KOPT-K1 (cell line): ENCODE measurements around the gene TTC39B.

Experiments used
- H3K27ac ChIP-seq: fragments of 200-600 bp; sonication (generic); 2 replicates; pipeline ENCODE4 v1.5.1; 2016; ENCODE audit warnings: antibody characterized with exemption, mild to moderate bottlenecking, low read depth, low read length; ENCODE audit not compliant: poor library complexity, severe bottlenecking
- H3K36me3 ChIP-seq: fragments of 200-600 bp; sonication (generic); 2 replicates; pipeline ENCODE4 v1.5.1; 2017; ENCODE audit warnings: antibody characterized with exemption, mild to moderate bottlenecking, low read length, moderate library complexity; ENCODE audit not compliant: insufficient read depth
- H3K9me3 ChIP-seq: fragments of 200-600 bp; sonication (generic); 2 replicates; pipeline ENCODE4 v1.5.1; 2017; ENCODE audit warnings: antibody characterized with exemption, low read length, mild to moderate bottlenecking; ENCODE audit not compliant: insufficient read depth, poor library complexity, severe bottlenecking

The TTC39B gene

GRCh38 chr9:15157381-15157780 is 149.6 kb downstream of the TTC39B start:
- Histone ChIP-seq H3K27ac (no peak overlapping the region), H3K36me3 (no peaks in the 10 kb centered on the region), H3K9me3 (no peaks in the 10 kb centered on the region)

DNA sequence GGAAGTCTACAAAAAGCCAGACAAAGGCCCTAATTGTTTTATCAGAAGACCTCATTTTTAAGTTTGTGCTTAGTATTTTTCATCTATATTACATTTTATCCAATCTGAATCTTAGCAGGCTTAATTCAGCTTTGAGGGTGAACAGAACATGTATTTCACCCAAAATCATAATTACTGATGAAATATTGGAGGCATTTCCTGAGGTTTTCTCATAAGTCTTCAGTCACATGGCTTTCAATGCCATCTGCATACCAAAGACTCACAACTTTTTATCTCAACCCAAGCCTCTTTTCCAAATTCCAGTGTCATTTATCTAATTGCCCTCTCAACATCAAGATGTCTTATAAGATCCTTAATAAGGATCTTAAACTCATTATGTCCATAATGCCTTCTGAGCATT is 150.8 kb downstream of the TTC39B start:
- no peaks in the 10 kb centered on the region for H3K36me3 ChIP-seq
- no peak overlapping the region for H3K27ac ChIP-seq
- H3K9me3 ChIP-seq: no peaks in the 10 kb centered on the region

- Histone ChIP-seq H3K9me3 (no peaks in the 10 kb centered on the region), H3K27ac (no peak overlapping the region), H3K36me3 (no peaks in the 10 kb centered on the region)
Observed at GRCh38 chr9:15155826-15156225, 151.2 kb downstream of the TTC39B start.

- H3K27ac ChIP-seq: no peak overlapping the region
- H3K9me3 ChIP-seq: no peaks in the 10 kb centered on the region
- H3K36me3 ChIP-seq: no peaks in the 10 kb centered on the region
Observed at GRCh38 chr9:15155323-15155722, 151.7 kb downstream of the TTC39B start.

GRCh38 chr9:15154677-15155076 is 152.3 kb downstream of the TTC39B start:
- Histone ChIP-seq H3K27ac (no peak overlapping the region), H3K36me3 (no peaks in the 10 kb centered on the region), H3K9me3 (no peaks in the 10 kb centered on the region)

DNA sequence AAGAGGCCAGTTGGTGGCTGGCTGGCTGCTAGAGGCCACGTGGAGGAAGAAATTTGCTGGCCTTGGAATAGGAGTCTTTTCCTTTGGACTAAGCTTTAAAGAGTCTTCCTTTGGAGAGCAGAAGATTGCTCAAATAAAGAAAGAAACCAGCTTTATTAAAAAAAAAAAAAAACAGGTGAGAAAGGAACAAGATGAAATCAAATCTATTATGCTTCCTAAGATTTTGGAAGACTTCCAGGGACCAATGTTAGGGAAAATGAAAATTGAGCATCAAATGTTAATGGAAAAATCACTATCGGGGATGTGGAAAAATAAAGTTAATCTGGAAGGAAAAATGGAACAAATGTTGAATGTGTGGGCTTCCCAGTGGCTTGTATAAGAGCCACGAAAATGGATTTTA is 153.1 kb downstream of the TTC39B start:
- no peaks in the 10 kb centered on the region for H3K36me3 ChIP-seq
- no peak overlapping the region for H3K27ac ChIP-seq
- no peaks in the 10 kb centered on the region for H3K9me3 ChIP-seq

GRCh38 chr9:15150939-15151338 is 156.1 kb downstream of the TTC39B start:
- no peaks in the 10 kb centered on the region for H3K36me3 ChIP-seq
- no peaks in the 10 kb centered on the region for H3K9me3 ChIP-seq
- no peak overlapping the region for H3K27ac ChIP-seq

GRCh38 chr9:15149450-15149849 is 157.6 kb downstream of the TTC39B start:
- H3K27ac ChIP-seq: no peak overlapping the region
- no peaks in the 10 kb centered on the region for H3K9me3 ChIP-seq
- H3K36me3 ChIP-seq: no peaks in the 10 kb centered on the region

DNA sequence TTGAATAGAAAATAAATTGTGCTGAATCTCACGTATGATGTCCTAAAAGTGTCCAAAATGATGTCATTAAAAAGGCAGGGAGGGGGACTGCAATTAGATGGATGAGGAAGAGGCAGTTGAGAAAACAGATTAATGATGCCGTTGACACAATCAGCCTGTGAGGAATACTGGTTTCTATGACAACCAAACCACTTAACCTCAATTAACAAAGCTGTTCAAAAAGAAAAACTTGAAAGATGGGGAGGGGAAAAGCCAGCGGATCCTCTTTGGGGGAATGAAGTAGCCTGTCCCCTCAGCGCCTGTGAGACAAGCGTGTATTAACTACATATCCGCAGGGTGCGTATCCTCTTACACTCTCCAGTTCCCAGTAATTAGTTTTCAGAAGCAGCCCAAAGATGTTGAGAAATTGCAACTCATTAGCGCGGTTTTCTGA is 160.7 kb downstream of the TTC39B start:
- Histone ChIP-seq H3K27ac (no peak overlapping the region), H3K9me3 (no peaks in the 10 kb centered on the region), H3K36me3 (no peaks in the 10 kb centered on the region)

- Histone ChIP-seq H3K27ac (no peak overlapping the region), H3K9me3 (no peaks in the 10 kb centered on the region), H3K36me3 (no peaks in the 10 kb centered on the region)
Observed at GRCh38 chr9:15144622-15145061, 162.4 kb downstream of the TTC39B start.

DNA sequence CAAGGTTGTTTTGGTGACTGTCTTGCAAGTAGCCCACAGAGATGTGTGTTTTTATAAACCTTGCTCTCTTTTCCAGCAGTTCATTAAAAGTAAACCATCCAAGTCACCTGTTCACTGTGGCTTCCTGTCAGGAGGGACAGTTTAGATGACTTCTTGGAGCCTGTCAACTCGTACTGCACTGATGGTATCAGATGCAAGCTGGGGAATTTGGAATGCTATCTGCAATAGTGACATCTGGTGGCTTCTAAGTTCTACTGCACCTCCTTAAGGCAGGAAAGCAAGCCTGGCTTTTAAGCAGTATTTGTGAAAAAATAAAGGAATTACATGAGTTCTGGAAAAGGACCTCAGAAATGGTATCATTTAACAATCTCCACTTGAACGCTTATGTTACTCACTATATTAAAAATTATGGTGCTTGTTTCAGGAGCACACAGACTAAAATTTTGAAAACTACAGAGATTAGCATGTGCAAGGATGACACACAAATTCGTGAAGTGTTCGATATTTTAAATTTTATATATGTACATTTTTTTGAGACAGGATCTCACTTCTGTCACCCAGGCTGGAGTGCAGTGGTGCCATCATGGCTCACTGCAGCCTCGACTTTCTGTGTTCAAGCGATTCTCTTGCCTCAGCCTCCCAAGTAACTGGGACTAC is 164.0 kb downstream of the TTC39B start:
- no peaks in the 10 kb centered on the region for H3K9me3 ChIP-seq
- no peaks in the 10 kb centered on the region for H3K36me3 ChIP-seq
- no peak overlapping the region for H3K27ac ChIP-seq

DNA sequence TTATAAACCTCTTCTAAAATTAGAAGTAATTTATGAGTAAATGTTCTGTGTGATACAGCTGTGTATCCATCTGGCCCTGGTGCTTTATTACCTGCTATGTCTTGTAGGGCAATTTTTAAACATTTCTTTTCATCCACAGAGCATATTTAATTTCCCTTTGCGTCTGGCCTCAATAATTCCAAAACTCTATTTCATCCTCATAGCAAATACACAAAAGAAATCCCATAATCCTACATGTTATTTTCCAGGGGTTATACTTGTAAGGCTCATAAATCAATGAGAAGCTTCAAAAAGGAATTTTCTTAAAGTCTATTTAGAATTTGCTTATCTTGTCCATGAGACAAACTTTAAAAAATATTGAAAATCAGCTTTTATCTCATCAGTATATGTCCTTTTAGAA is 167.0 kb downstream of the TTC39B start:
- Histone ChIP-seq H3K9me3 (no peaks in the 10 kb centered on the region), H3K27ac (no peak overlapping the region), H3K36me3 (no peaks in the 10 kb centered on the region)

DNA sequence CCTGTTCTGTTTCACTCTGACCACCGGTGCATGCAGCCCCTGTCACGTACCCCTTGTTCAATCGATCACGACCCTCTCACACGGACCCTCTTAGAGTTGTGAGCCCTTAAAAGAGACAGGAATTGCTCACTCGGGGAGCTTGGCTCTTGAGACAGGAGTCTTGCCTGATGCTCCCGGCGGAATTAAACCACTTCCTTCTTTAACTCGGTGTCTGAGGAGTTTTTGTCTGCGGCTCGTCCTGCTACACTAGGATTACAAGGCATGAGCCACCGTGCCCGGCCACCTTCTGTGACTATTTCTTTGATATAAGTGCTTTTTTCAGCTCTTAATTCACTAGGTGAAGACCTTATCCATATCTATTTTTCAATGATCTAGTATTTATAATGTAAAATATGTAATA is 167.5 kb downstream of the TTC39B start:
- Histone ChIP-seq H3K9me3 (no peaks in the 10 kb centered on the region), H3K27ac (no peak overlapping the region), H3K36me3 (no peaks in the 10 kb centered on the region)

GRCh38 chr9:15138357-15138686 is 168.7 kb downstream of the TTC39B start:
- no peaks in the 10 kb centered on the region for H3K9me3 ChIP-seq
- H3K27ac ChIP-seq: no peak overlapping the region
- no peaks in the 10 kb centered on the region for H3K36me3 ChIP-seq

- no peaks in the 10 kb centered on the region for H3K36me3 ChIP-seq
- H3K9me3 ChIP-seq: no peaks in the 10 kb centered on the region
- H3K27ac ChIP-seq: no peak overlapping the region
Observed at GRCh38 chr9:15137658-15138356, 169.2 kb downstream of the TTC39B start.

DNA sequence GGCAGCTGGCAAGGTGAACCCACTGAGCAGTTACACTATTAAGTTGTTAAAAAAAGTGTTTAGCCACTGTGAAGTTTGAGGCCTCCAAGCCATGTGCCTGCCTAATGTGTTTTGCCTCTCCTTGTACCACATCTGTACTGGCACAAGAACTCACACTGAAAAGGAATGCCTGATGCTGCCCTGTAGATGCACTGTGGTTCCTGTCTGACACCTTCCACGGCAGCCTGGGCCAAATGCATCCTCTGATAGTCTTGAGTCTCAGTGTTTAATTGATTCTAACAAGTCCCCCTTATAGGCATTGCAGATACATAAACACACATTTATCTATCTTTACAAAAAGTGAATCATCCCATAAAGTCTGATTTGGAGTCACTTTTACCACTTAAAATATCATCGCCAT is 169.9 kb downstream of the TTC39B start:
- Histone ChIP-seq H3K27ac (no peak overlapping the region), H3K9me3 (no peaks in the 10 kb centered on the region), H3K36me3 (no peaks in the 10 kb centered on the region)
